Measurements from ENCODE around the gene STAT4.

Gene STAT4

GRCh38 chr2:191190435-191190834, 39.6 kb upstream of the STAT4 start:
- TF ChIP-seq CTCF (IDR thresholded peaks at IDR 0.05; ENCODE audit: insufficient read depth, low read depth, low read length, missing control alignments) = no peak
- H3K4me3 ChIP-seq (ENCODE audit: low read depth, low read length) = no peak overlapping the region
- no peak for DNase-seq (ENCODE audit: low read depth)

- no peak for DNase-seq (ENCODE audit: low read depth)
- no peak overlapping the region for H3K4me3 ChIP-seq (ENCODE audit: low read depth, low read length)
- TF ChIP-seq CTCF (IDR thresholded peaks at IDR 0.05; ENCODE audit: insufficient read depth, low read depth, low read length, missing control alignments) = no peak
Observed at GRCh38 chr2:191189112-191189635, 38.4 kb upstream of the STAT4 start.

DNA sequence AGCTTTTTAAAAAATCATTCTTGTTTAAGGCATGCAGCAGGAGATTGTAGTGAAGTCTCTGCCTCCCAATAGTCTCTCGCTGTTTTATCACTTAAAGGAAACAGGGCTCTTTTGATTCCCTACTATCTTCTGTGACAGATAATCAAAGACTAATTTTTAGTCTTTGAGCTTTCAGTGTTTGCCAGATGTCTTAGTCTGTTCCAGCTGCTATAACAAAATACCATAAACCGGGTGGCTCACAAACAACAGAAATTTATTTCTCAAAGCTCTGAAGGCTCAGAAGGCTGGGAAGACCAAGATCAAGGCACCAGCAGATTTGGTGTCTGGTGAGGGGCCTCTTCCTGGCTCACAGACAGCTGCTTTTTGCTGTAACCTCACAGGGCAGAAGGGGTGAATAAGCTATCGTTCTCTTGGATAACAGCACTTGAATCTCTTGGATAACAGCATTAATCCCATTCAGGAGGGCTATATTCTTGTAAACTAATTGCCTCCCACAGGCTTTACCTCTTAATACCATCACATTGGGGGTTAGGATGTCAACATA, 37.8 kb upstream of the STAT4 start:
- no peak for DNase-seq (ENCODE audit: low read depth)
- no peak overlapping the region for H3K4me3 ChIP-seq (ENCODE audit: low read depth, low read length)
- no peak for TF ChIP-seq CTCF (IDR thresholded peaks at IDR 0.05; ENCODE audit: insufficient read depth, low read depth, low read length, missing control alignments)

DNA sequence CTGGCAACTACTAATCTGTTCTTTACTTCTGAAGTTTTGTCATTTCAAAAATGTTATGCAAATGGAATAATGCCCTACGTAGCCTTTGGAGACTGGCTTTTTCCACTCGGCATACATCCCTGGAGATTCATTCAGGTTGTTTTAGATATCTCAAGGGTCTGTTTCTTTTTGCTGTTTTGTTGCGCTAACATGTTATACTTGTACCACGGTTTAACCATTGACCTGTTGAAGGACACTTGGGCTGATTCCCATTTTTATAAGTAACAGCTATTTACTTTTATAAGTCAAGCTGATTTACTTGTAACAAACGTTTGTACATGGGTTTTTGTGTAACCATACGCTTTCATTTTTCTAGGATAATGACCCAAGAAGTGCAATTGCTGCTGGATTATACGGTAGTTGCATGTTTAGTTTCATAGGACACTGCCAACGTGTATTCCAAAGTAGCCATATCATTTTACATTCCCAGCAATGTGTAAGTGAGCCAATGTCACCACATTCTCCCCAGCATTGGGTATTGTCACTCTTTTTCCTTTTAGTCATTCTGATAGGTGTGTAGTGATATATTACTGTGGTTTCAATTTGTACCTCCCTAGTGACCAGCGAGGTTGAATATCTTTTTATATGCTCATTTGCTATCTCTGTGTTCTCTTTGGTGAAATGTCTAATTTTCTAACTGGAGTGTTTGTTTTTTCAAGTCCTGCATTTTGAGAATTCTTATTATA, 36.5 kb upstream of the STAT4 start:
- TF ChIP-seq CTCF (IDR thresholded peaks at IDR 0.05; ENCODE audit: insufficient read depth, low read depth, low read length, missing control alignments) = no peak
- DNase-seq (ENCODE audit: low read depth) = no peak
- no peak overlapping the region for H3K4me3 ChIP-seq (ENCODE audit: low read depth, low read length)

- no peak for TF ChIP-seq CTCF (IDR thresholded peaks at IDR 0.05; ENCODE audit: insufficient read depth, low read depth, low read length, missing control alignments)
- no peak overlapping the region for H3K4me3 ChIP-seq (ENCODE audit: low read depth, low read length)
- no peak for DNase-seq (ENCODE audit: low read depth)
Observed at GRCh38 chr2:191184457-191184856, 33.7 kb upstream of the STAT4 start.

DNA sequence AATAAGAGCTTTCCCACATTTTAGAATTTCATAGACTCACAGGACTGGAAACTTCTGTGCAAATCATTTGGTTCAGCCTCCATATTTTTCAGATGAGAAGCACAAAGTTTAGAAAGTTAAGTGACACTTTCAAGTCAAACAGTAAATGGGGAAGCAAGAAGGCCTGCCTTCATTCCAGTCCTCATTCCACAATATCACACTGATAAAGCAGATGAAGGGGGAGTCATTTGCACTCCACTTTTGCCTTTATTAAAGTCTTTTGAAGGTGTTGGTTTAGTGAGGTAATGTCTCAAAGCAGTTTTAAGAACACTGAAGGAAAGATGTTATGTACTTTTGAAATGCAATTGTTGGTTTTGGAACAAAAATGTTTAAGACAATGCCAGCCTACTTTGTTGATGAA, 32.7 kb upstream of the STAT4 start:
- TF ChIP-seq CTCF (IDR thresholded peaks at IDR 0.05; ENCODE audit: insufficient read depth, low read depth, low read length, missing control alignments) = no peak
- DNase-seq (ENCODE audit: low read depth) = no peak
- no peak overlapping the region for H3K4me3 ChIP-seq (ENCODE audit: low read depth, low read length)
